Measurements from ENCODE around the gene CD59. TPM values are rescaled to one million over a fixed set of nuclear protein-coding genes. Genes with fewer than 3 reads are reported as not detected.

CD59 gene
- total and polyA plus RNA-seq, 2 of the 13 experiments (the other 11 are each of a cell fraction or from before 2014, with no cell fraction given): 127 to 289 TPM

DNA sequence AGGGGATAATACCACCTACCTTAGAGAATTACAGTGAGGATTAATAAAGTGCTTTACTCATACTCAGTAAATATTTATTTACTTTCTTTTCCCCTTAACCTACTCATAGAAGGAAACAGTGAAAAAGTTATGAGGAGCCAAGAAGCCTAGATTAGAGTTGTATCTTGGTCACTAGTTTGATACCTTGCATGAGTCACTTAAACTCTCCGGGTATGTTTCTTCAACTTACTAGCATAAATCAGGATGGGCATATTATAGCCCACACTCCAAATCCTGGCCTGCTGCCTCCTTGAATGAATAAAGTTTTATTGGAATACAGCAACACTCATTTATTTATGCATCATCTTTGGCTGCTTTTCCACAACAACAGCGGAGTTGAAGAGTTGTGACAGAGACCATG, 29.9 kb upstream of the CD59 start:
- ATAC-seq: no peak

More for the DNA sequence above, 29.9 kb upstream of the CD59 start:
- H4K20me1 ChIP-seq (ENCODE audit: insufficient read depth, low read length): no peaks in the 10 kb centered on the region
- peaks cover 1 to 39% of the 10 kb centered on the region in 2 experiments; a peak in 4 of 5 replicates for H3K36me3 ChIP-seq (replicated peaks in 1 of 2; ENCODE audit: control insufficient read depth in 1 of 2, insufficient read depth in 2 of 2, low read length in 2 of 2)
- H3K79me2 ChIP-seq (ENCODE audit: insufficient read depth, low read length): no peaks in the 10 kb centered on the region
- in situ Hi-C loops (cut with HindIII; ENCODE audit: extremely low pct_ligation_motif_present, low pct_unique_long_range_greater_than_20kb) (no loop called here), intact Hi-C loops (cut with micrococcal nuclease; ENCODE audit: unreplicated experiment) (no loop called here)
- H2AFZ ChIP-seq (ENCODE audit: low read length): no peak overlapping the region
- WGBS (ENCODE audit: low lambda C conversion rate): 95% methylated on average over 2 of the region's 2 CpGs
- CTCF ChIA-PET (ENCODE audit: low intra/inter-chr PET ratio, low total read pairs): no interaction called here
- peaks cover 7% of the 10 kb centered on the region for H3K4me1 ChIP-seq (ENCODE audit: insufficient read depth, low read length)
- H3K4me3 ChIP-seq (replicated peaks in 1 of 3; ENCODE audit: insufficient read depth in 1 of 3, low read depth in 2 of 3, low read length in 3 of 3): no peak overlapping the region
- POLR2A ChIA-PET: interaction anchor here (1.1 kb wide), 1 partner anchor 30 kb away, joined by 4 read pairs; no protein-coding TSS in a partner anchor
- no peak overlapping the region for H3K4me2 ChIP-seq (ENCODE audit: low read depth, low read length)
- TF ChIP-seq RFXAP (CRISPR knock-in tag; IDR thresholded peaks at IDR 0.05; ENCODE audit: borderline replicate concordance) (no peak), PRPF4 (IDR thresholded peaks at IDR 0.05; ENCODE audit: low read depth, low read length, poor library complexity, severe bottlenecking) (no peak), ZNF781 (CRISPR knock-in tag; IDR thresholded peaks at IDR 0.05; ENCODE audit: borderline replicate concordance, not compliant biosample characterization) (no peak), U2AF2 (IDR thresholded peaks at IDR 0.05; ENCODE audit: low read depth, low read length) (no peak), ZNF260 (CRISPR knock-in tag; IDR thresholded peaks at IDR 0.05; ENCODE audit: borderline replicate concordance, low read depth) (no peak), KDM5B (CRISPR knock-in tag; IDR thresholded peaks at IDR 0.05; ENCODE audit: borderline replicate concordance) (no peak), CCDC6 (CRISPR knock-in tag; IDR thresholded peaks at IDR 0.05) (no peak), SP1 (IDR thresholded peaks at IDR 0.05) (no peak), SP1 (CRISPR knock-in tag; IDR thresholded peaks at IDR 0.05) (no peak), HCFC1 (IDR thresholded peaks at IDR 0.05; ENCODE audit: low read depth, low read length) (no peak), ZNF337 (CRISPR knock-in tag; IDR thresholded peaks at IDR 0.05; ENCODE audit: borderline replicate concordance, low read depth) (no peak), MLLT10 (CRISPR knock-in tag; IDR thresholded peaks at IDR 0.05) (no peak), PPARG (CRISPR knock-in tag; conservative IDR thresholded peaks at IDR 0.05) (no peak), SYNCRIP (IDR thresholded peaks at IDR 0.05; ENCODE audit: insufficient read depth, low read depth, low read length) (no peak), TEAD3 (CRISPR knock-in tag; optimal IDR thresholded peaks at IDR 0.05; ENCODE audit: borderline replicate concordance) (no peak)
- TF ChIP-seq, protein P1, sequence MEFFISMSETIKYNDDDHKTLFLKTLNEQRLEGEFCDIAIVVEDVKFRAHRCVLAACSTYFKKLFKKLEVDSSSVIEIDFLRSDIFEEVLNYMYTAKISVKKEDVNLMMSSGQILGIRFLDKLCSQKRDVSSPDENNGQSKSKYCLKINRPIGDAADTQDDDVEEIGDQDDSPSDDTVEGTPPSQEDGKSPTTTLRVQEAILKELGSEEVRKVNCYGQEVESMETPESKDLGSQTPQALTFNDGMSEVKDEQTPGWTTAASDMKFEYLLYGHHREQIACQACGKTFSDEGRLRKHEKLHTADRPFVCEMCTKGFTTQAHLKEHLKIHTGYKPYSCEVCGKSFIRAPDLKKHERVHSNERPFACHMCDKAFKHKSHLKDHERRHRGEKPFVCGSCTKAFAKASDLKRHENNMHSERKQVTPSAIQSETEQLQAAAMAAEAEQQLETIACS (CRISPR knock-in tag; IDR thresholded peaks at IDR 0.05): no peak
- TF ChIP-seq, protein P2, sequence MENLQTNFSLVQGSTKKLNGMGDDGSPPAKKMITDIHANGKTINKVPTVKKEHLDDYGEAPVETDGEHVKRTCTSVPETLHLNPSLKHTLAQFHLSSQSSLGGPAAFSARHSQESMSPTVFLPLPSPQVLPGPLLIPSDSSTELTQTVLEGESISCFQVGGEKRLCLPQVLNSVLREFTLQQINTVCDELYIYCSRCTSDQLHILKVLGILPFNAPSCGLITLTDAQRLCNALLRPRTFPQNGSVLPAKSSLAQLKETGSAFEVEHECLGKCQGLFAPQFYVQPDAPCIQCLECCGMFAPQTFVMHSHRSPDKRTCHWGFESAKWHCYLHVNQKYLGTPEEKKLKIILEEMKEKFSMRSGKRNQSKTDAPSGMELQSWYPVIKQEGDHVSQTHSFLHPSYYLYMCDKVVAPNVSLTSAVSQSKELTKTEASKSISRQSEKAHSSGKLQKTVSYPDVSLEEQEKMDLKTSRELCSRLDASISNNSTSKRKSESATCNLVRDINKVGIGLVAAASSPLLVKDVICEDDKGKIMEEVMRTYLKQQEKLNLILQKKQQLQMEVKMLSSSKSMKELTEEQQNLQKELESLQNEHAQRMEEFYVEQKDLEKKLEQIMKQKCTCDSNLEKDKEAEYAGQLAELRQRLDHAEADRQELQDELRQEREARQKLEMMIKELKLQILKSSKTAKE (CRISPR knock-in tag; IDR thresholded peaks at IDR 0.05; ENCODE audit: borderline replicate concordance): no peak
- TF ChIP-seq, protein P3, sequence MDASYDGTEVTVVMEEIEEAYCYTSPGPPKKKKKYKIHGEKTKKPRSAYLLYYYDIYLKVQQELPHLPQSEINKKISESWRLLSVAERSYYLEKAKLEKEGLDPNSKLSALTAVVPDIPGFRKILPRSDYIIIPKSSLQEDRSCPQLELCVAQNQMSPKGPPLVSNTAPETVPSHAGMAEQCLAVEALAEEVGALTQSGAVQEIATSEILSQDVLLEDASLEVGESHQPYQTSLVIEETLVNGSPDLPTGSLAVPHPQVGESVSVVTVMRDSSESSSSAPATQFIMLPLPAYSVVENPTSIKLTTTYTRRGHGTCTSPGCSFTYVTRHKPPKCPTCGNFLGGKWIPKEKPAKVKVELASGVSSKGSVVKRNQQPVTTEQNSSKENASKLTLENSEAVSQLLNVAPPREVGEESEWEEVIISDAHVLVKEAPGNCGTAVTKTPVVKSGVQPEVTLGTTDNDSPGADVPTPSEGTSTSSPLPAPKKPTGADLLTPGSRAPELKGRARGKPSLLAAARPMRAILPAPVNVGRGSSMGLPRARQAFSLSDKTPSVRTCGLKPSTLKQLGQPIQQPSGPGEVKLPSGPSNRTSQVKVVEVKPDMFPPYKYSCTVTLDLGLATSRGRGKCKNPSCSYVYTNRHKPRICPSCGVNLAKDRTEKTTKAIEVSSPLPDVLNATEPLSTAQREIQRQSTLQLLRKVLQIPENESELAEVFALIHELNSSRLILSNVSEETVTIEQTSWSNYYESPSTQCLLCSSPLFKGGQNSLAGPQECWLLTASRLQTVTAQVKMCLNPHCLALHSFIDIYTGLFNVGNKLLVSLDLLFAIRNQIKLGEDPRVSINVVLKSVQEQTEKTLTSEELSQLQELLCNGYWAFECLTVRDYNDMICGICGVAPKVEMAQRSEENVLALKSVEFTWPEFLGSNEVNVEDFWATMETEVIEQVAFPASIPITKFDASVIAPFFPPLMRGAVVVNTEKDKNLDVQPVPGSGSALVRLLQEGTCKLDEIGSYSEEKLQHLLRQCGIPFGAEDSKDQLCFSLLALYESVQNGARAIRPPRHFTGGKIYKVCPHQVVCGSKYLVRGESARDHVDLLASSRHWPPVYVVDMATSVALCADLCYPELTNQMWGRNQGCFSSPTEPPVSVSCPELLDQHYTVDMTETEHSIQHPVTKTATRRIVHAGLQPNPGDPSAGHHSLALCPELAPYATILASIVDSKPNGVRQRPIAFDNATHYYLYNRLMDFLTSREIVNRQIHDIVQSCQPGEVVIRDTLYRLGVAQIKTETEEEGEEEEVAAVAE (CRISPR knock-in tag; IDR thresholded peaks at IDR 0.05; ENCODE audit: borderline replicate concordance): no peak
- no peak for DNase-seq (ENCODE audit: low spot score)
- H3K9ac ChIP-seq (ENCODE audit: insufficient read depth, low read depth, low read length): no peak overlapping the region
- no peaks in the 10 kb centered on the region for H3K27me3 ChIP-seq (ENCODE audit: control insufficient read depth in 1 of 2, insufficient read depth in 2 of 2, low read length in 2 of 2)
- BruUV-seq (replicated peaks): no TSS peak
- H3K9me3 ChIP-seq (ENCODE audit: low read length): no peaks in the 10 kb centered on the region
- FAIRE-seq: no peak
- H3K27ac ChIP-seq (ENCODE audit: extremely low read length, insufficient read depth, low read length): no peak overlapping the region

All from HepG2 (cell line).